NK-92 treated with Interleukin-12 subunit alpha and Interleukin-12 subunit beta, amount 100 ng/mL, for 24 hours (cell line): ENCODE results near the gene MAEL.
"Not testable (repeated sequence)": the region's sequence is repeated elsewhere in the genome, so short reads cannot be mapped to it uniquely, and the experiment has no call there.

Source experiments
- DNase-seq: peaks from one replicate; lab custom pipeline; 2025; lab: John Stamatoyannopoulos, UW

MAEL gene

GRCh38 chr1:166978821-166979220, 10.3 kb upstream of the MAEL start:
- DNase-seq: no peak

- DNase-seq: no peak
Observed at GRCh38 chr1:166980383-166980782, 8.7 kb upstream of the MAEL start.

- DNase-seq: no peak
Observed at GRCh38 chr1:166980818-166981217, 8.3 kb upstream of the MAEL start.

GRCh38 chr1:166981589-166981988, 7.5 kb upstream of the MAEL start:
- no peak for DNase-seq

- no peak for DNase-seq
Observed at GRCh38 chr1:166999075-166999474, 10.0 kb downstream of the MAEL start.

GRCh38 chr1:166999500-167000055, 10.5 kb downstream of the MAEL start:
- no peak for DNase-seq

- no peak for DNase-seq
Observed at GRCh38 chr1:167000546-167000945, 11.5 kb downstream of the MAEL start.

- DNase-seq: no peak
Observed at GRCh38 chr1:167002354-167002753, 13.3 kb downstream of the MAEL start.

- DNase-seq: no peak
Observed at GRCh38 chr1:167003711-167004110, 14.6 kb downstream of the MAEL start.

- no peak for DNase-seq
Observed at GRCh38 chr1:167011560-167012191, 22.6 kb downstream of the MAEL start.

GRCh38 chr1:167012570-167012969, 23.5 kb downstream of the MAEL start:
- DNase-seq: no peak

- no peak for DNase-seq
Observed at GRCh38 chr1:167013108-167013929, 24.2 kb downstream of the MAEL start.

- no peak for DNase-seq
Observed at GRCh38 chr1:167016100-167016750, 27.1 kb downstream of the MAEL start.

GRCh38 chr1:167022384-167022783, 33.3 kb downstream of the MAEL start:
- DNase-seq: no peak

- not testable (repeated sequence) for DNase-seq
Observed at GRCh38 chr1:167029553-167029952, 40.5 kb downstream of the MAEL start.

- DNase-seq: no peak
Observed at GRCh38 chr1:167033646-167034045, 44.6 kb downstream of the MAEL start.

GRCh38 chr1:167043752-167044488, 54.8 kb downstream of the MAEL start:
- DNase-seq: no peak

- no peak for DNase-seq
Observed at GRCh38 chr1:167051907-167052306, 62.8 kb downstream of the MAEL start.

- DNase-seq: no peak
Observed at GRCh38 chr1:167052389-167052788, 63.3 kb downstream of the MAEL start.

- DNase-seq: no peak
Observed at GRCh38 chr1:167054531-167054930, 65.5 kb downstream of the MAEL start.

- no peak for DNase-seq
Observed at GRCh38 chr1:167054946-167055630, 66.0 kb downstream of the MAEL start.
